DOHH2 (cell line): ENCODE measurements around the gene SCUBE2.

Experiments
- H3F3A ChIP-seq: fragments of 200-600 bp; sonication (generic), shearing (Covaris generic); 2 replicates; pipeline ENCODE4 v1.6.0; 2016; ENCODE audit warnings: antibody characterized with exemption, mild to moderate bottlenecking; ENCODE audit not compliant: control insufficient read depth, insufficient read depth
- H3K27ac ChIP-seq: fragments of 200-600 bp; sonication (generic); 2 replicates; pipeline ENCODE4 v1.5.1; 2014; ENCODE audit warnings: low read depth, mild to moderate bottlenecking, low read length, moderate library complexity
- H3K27me3 ChIP-seq: fragments of 200-600 bp; sonication (generic); 2 replicates; pipeline ENCODE4 v1.6.1; 2014; ENCODE audit warnings: mild to moderate bottlenecking, low read length, mixed read lengths; ENCODE audit not compliant: control insufficient read depth
- H3K36me3 ChIP-seq: fragments of 200-600 bp; sonication (generic); 2 replicates; pipeline ENCODE4 v1.6.1; 2014; ENCODE audit warnings: mild to moderate bottlenecking, low read length, moderate library complexity, mixed read lengths; ENCODE audit not compliant: control insufficient read depth
- H3K4me1 ChIP-seq: fragments of 200-600 bp; sonication (generic); 2 replicates; pipeline ENCODE4 v1.6.1; 2014; ENCODE audit warnings: mild to moderate bottlenecking, low read length, mixed read lengths; ENCODE audit not compliant: control insufficient read depth
- H3K4me2 ChIP-seq: fragments of 200-600 bp; sonication (generic); 2 replicates; pipeline ENCODE4 v1.6.0; 2014; ENCODE audit warnings: mild to moderate bottlenecking, low read length, moderate library complexity
- H3K4me3 ChIP-seq: fragments of 200-600 bp; sonication (generic); 2 replicates; pipeline ENCODE4 v1.5.1; 2014; ENCODE audit warnings: mild to moderate bottlenecking, low read length, mixed read lengths
- H3K79me2 ChIP-seq: fragments of 200-600 bp; sonication (generic); 2 replicates; pipeline ENCODE4 v1.6.1; 2014; ENCODE audit warnings: mild to moderate bottlenecking, low read length, mixed read lengths; ENCODE audit not compliant: control insufficient read depth
- H3K9me2 ChIP-seq: fragments of 200-600 bp; sonication (generic); replicated peaks from 2 replicates; pipeline ENCODE4 v1.6.1; 2014; ENCODE audit warnings: mild to moderate bottlenecking, low read length, mixed read lengths; ENCODE audit not compliant: control insufficient read depth
- H3K9me3 ChIP-seq: fragments of 200-600 bp; sonication (generic); 2 replicates; pipeline ENCODE4 v1.6.1; 2014; ENCODE audit warnings: antibody characterized with exemption, low read length, mixed read lengths; ENCODE audit not compliant: control insufficient read depth, insufficient read depth
- H4K20me1 ChIP-seq: fragments of 200-600 bp; sonication (generic); 2 replicates; pipeline ENCODE4 v1.6.0; 2014; ENCODE audit warnings: low read depth, mild to moderate bottlenecking, antibody characterized with exemption, low read length, moderate library complexity; ENCODE audit not compliant: control insufficient read depth, insufficient read depth
- CTCF ChIP-seq: fragments of 200-600 bp; sonication (generic); IDR thresholded peaks from one replicate; pipeline ENCODE4 v1.5.1; 2014; ENCODE audit warnings: antibody characterized with exemption, mild to moderate bottlenecking, low read depth, low read length; ENCODE audit not compliant: poor library complexity, severe bottlenecking
- EZH2phosphoT487 ChIP-seq: fragments of 200-600 bp; sonication (generic); IDR thresholded peaks from 2 replicates; pipeline ENCODE4 v1.6.1; 2017; ENCODE audit warnings: borderline replicate concordance, mild to moderate bottlenecking, antibody characterized with exemption, low read length, moderate library complexity, mixed read lengths

SCUBE2 gene

GRCh38 chr11:8971196-8971923 lies 120.0 kb downstream of the SCUBE2 start:
- H3K9me3 ChIP-seq, result no peaks in the 10 kb centered on the region
- H3K36me3 ChIP-seq, result no peaks in the 10 kb centered on the region
- H3K27me3 ChIP-seq, result no peaks in the 10 kb centered on the region
- no peaks in the 10 kb centered on the region for H4K20me1 ChIP-seq
- no peak overlapping the region for H3K27ac ChIP-seq
- H3K4me3 ChIP-seq, result no peak overlapping the region
- no peak overlapping the region for H3K4me2 ChIP-seq
- H3F3A ChIP-seq, result no peaks in the 10 kb centered on the region
- no peaks in the 10 kb centered on the region for H3K4me1 ChIP-seq
- no peaks in the 10 kb centered on the region for H3K79me2 ChIP-seq
- no peaks in the 10 kb centered on the region for H3K9me2 ChIP-seq
- TF ChIP-seq CTCF (no peak), EZH2phosphoT487 (no peak)
